HG03097 (cell line): Measurements from ENCODE around the gene PSMA5.
"Not testable (repeated sequence)": the region's sequence is repeated elsewhere in the genome, so short reads cannot be mapped to it uniquely, and the experiment has no call there.

Experiments used
- ATAC-seq: cut with Tn5 transposase; IDR thresholded peaks from one replicate; pipeline ENCODE4 v1.9.1; 2021; ENCODE audit not compliant: unreplicated experiment, low FRiP score

Gene PSMA5

GRCh38 chr1:109393617-109394233 is 32.5 kb downstream of the PSMA5 start:
- ATAC-seq = no peak

GRCh38 chr1:109392788-109393616 is 33.2 kb downstream of the PSMA5 start:
- ATAC-seq = no peak

GRCh38 chr1:109392037-109392787 is 34.0 kb downstream of the PSMA5 start:
- no peak for ATAC-seq

- peak; percentile 47 for ATAC-seq
Measured at GRCh38 chr1:109391626-109392025, 34.6 kb downstream of the PSMA5 start.

- no peak for ATAC-seq
Measured at GRCh38 chr1:109391157-109391556, 35.1 kb downstream of the PSMA5 start.

- ATAC-seq = no peak
Measured at GRCh38 chr1:109389638-109390341, 36.5 kb downstream of the PSMA5 start.

GRCh38 chr1:109388884-109389637 is 37.2 kb downstream of the PSMA5 start:
- ATAC-seq = no peak

GRCh38 chr1:109388208-109388711 is 38.0 kb downstream of the PSMA5 start:
- no peak for ATAC-seq

GRCh38 chr1:109386054-109386717 is 40.1 kb downstream of the PSMA5 start:
- ATAC-seq = no peak

GRCh38 chr1:109385417-109385816 is 40.8 kb downstream of the PSMA5 start:
- ATAC-seq = no peak

- no peak for ATAC-seq
Measured at GRCh38 chr1:109383854-109384253, 42.4 kb downstream of the PSMA5 start.

GRCh38 chr1:109383087-109383779 is 43.0 kb downstream of the PSMA5 start:
- no peak for ATAC-seq

GRCh38 chr1:109381573-109381972 is 44.7 kb downstream of the PSMA5 start:
- no peak for ATAC-seq

GRCh38 chr1:109379907-109380306 is 46.3 kb downstream of the PSMA5 start:
- ATAC-seq = no peak

- ATAC-seq = no peak
Measured at GRCh38 chr1:109379422-109379821, 46.8 kb downstream of the PSMA5 start.

- ATAC-seq = no peak
Measured at GRCh38 chr1:109377698-109378097, 48.5 kb downstream of the PSMA5 start.

GRCh38 chr1:109373696-109374095 is 52.6 kb downstream of the PSMA5 start:
- not testable (repeated sequence) for ATAC-seq

- no peak for ATAC-seq
Measured at GRCh38 chr1:109373126-109373525, 53.1 kb downstream of the PSMA5 start.

- ATAC-seq = no peak
Measured at GRCh38 chr1:109372281-109372680, 54.0 kb downstream of the PSMA5 start.
